ENCODE results near the gene ABCC3.

The ABCC3 gene

GRCh38 chr17:50598487-50598886, 36.2 kb upstream of the ABCC3 start:
- H3K27ac Mint-ChIP-seq = no peak overlapping the region
- H3K36me3 Mint-ChIP-seq (ENCODE audit: low read depth) = no peaks in the 10 kb centered on the region
- H3K4me1 Mint-ChIP-seq (ENCODE audit: low read depth) = no peaks in the 10 kb centered on the region
- no peak overlapping the region for H3K4me3 Mint-ChIP-seq
- no peak for DNase-seq (ENCODE audit: low spot score)
- H3K9me3 Mint-ChIP-seq = no peaks in the 10 kb centered on the region
- no peaks in the 10 kb centered on the region for H3K27me3 Mint-ChIP-seq (ENCODE audit: low read depth)

- Mint-ChIP-seq H3K27ac (no peak overlapping the region), H3K4me3 (no peak overlapping the region), H3K9me3 (no peaks in the 10 kb centered on the region), H3K4me1 (ENCODE audit: low read depth) (no peaks in the 10 kb centered on the region), H3K27me3 (ENCODE audit: low read depth) (no peaks in the 10 kb centered on the region), H3K36me3 (ENCODE audit: low read depth) (no peaks in the 10 kb centered on the region)
- DNase-seq (ENCODE audit: low spot score) = no peak
Measured at GRCh38 chr17:50599606-50600005, 35.1 kb upstream of the ABCC3 start.

- Mint-ChIP-seq H3K4me1 (ENCODE audit: low read depth) (no peaks in the 10 kb centered on the region), H3K27me3 (ENCODE audit: low read depth) (peaks cover 8% of the 10 kb centered on the region), H3K27ac (no peak overlapping the region), H3K4me3 (no peak overlapping the region), H3K9me3 (no peaks in the 10 kb centered on the region), H3K36me3 (ENCODE audit: low read depth) (no peaks in the 10 kb centered on the region)
- DNase-seq (ENCODE audit: low spot score) = no peak
Measured at GRCh38 chr17:50601823-50602375, 32.8 kb upstream of the ABCC3 start.

- Mint-ChIP-seq H3K4me1 (ENCODE audit: low read depth) (no peaks in the 10 kb centered on the region), H3K27me3 (ENCODE audit: low read depth) (peaks cover 8% of the 10 kb centered on the region), H3K4me3 (no peak overlapping the region), H3K9me3 (no peaks in the 10 kb centered on the region), H3K36me3 (ENCODE audit: low read depth) (no peaks in the 10 kb centered on the region), H3K27ac (no peak overlapping the region)
- DNase-seq (ENCODE audit: low spot score) = no peak
Measured at GRCh38 chr17:50602836-50603235, 31.8 kb upstream of the ABCC3 start.

GRCh38 chr17:50603340-50603739, 31.3 kb upstream of the ABCC3 start:
- H3K4me3 Mint-ChIP-seq = no peak overlapping the region
- H3K27ac Mint-ChIP-seq = no peak overlapping the region
- no peak for DNase-seq (ENCODE audit: low spot score)
- H3K27me3 Mint-ChIP-seq (ENCODE audit: low read depth) = peaks cover 8% of the 10 kb centered on the region
- H3K36me3 Mint-ChIP-seq (ENCODE audit: low read depth) = no peaks in the 10 kb centered on the region
- H3K4me1 Mint-ChIP-seq (ENCODE audit: low read depth) = no peaks in the 10 kb centered on the region
- no peaks in the 10 kb centered on the region for H3K9me3 Mint-ChIP-seq

- H3K4me3 Mint-ChIP-seq = no peak overlapping the region
- H3K27ac Mint-ChIP-seq = no peak overlapping the region
- peaks cover 8% of the 10 kb centered on the region for H3K27me3 Mint-ChIP-seq (ENCODE audit: low read depth)
- H3K36me3 Mint-ChIP-seq (ENCODE audit: low read depth) = no peaks in the 10 kb centered on the region
- DNase-seq (ENCODE audit: low spot score) = no peak
- H3K9me3 Mint-ChIP-seq = no peaks in the 10 kb centered on the region
- no peaks in the 10 kb centered on the region for H3K4me1 Mint-ChIP-seq (ENCODE audit: low read depth)
Measured at GRCh38 chr17:50604513-50604912, 30.2 kb upstream of the ABCC3 start.

- Mint-ChIP-seq H3K9me3 (no peaks in the 10 kb centered on the region), H3K4me1 (ENCODE audit: low read depth) (no peaks in the 10 kb centered on the region), H3K4me3 (no peak overlapping the region), H3K36me3 (ENCODE audit: low read depth) (no peaks in the 10 kb centered on the region), H3K27me3 (ENCODE audit: low read depth) (peaks cover 8% of the 10 kb centered on the region), H3K27ac (no peak overlapping the region)
- no peak for DNase-seq (ENCODE audit: low spot score)
Measured at GRCh38 chr17:50605429-50605828, 29.3 kb upstream of the ABCC3 start.

GRCh38 chr17:50607522-50608175, 27.0 kb upstream of the ABCC3 start:
- Mint-ChIP-seq H3K27ac (no peak overlapping the region), H3K36me3 (ENCODE audit: low read depth) (no peaks in the 10 kb centered on the region), H3K9me3 (no peaks in the 10 kb centered on the region), H3K4me1 (ENCODE audit: low read depth) (no peaks in the 10 kb centered on the region), H3K27me3 (ENCODE audit: low read depth) (peaks cover 8% of the 10 kb centered on the region), H3K4me3 (no peak overlapping the region)
- DNase-seq (ENCODE audit: low spot score) = no peak

GRCh38 chr17:50608700-50609379, 25.8 kb upstream of the ABCC3 start:
- no peaks in the 10 kb centered on the region for H3K4me1 Mint-ChIP-seq (ENCODE audit: low read depth)
- peaks cover 8% of the 10 kb centered on the region for H3K27me3 Mint-ChIP-seq (ENCODE audit: low read depth)
- no peak overlapping the region for H3K4me3 Mint-ChIP-seq
- H3K27ac Mint-ChIP-seq = no peak overlapping the region
- H3K36me3 Mint-ChIP-seq (ENCODE audit: low read depth) = no peaks in the 10 kb centered on the region
- no peak for DNase-seq (ENCODE audit: low spot score)
- H3K9me3 Mint-ChIP-seq = no peaks in the 10 kb centered on the region

GRCh38 chr17:50609380-50610074, 25.2 kb upstream of the ABCC3 start:
- H3K27ac Mint-ChIP-seq = no peak overlapping the region
- peaks cover 3% of the 10 kb centered on the region for H3K4me1 Mint-ChIP-seq (ENCODE audit: low read depth)
- H3K36me3 Mint-ChIP-seq (ENCODE audit: low read depth) = no peaks in the 10 kb centered on the region
- H3K27me3 Mint-ChIP-seq (ENCODE audit: low read depth) = peaks cover 11% of the 10 kb centered on the region
- no peak overlapping the region for H3K4me3 Mint-ChIP-seq
- no peak for DNase-seq (ENCODE audit: low spot score)
- no peaks in the 10 kb centered on the region for H3K9me3 Mint-ChIP-seq

- Mint-ChIP-seq H3K4me1 (ENCODE audit: low read depth) (peaks cover 3% of the 10 kb centered on the region), H3K4me3 (no peak overlapping the region), H3K27me3 (ENCODE audit: low read depth) (peaks cover 3% of the 10 kb centered on the region), H3K9me3 (no peaks in the 10 kb centered on the region), H3K27ac (no peak overlapping the region), H3K36me3 (ENCODE audit: low read depth) (no peaks in the 10 kb centered on the region)
- no peak for DNase-seq (ENCODE audit: low spot score)
Measured at GRCh38 chr17:50611634-50612033, 23.0 kb upstream of the ABCC3 start.

GRCh38 chr17:50612281-50612680, 22.4 kb upstream of the ABCC3 start:
- Mint-ChIP-seq H3K36me3 (ENCODE audit: low read depth) (no peaks in the 10 kb centered on the region), H3K9me3 (no peaks in the 10 kb centered on the region)

GRCh38 chr17:50613007-50613992, 21.4 kb upstream of the ABCC3 start:
- no peak overlapping the region for H3K27ac Mint-ChIP-seq
- peaks cover 3% of the 10 kb centered on the region for H3K27me3 Mint-ChIP-seq (ENCODE audit: low read depth)
- H3K4me3 Mint-ChIP-seq = no peak overlapping the region
- DNase-seq (ENCODE audit: low spot score) = no peak
- H3K9me3 Mint-ChIP-seq = no peaks in the 10 kb centered on the region
- peaks cover 3% of the 10 kb centered on the region for H3K4me1 Mint-ChIP-seq (ENCODE audit: low read depth)
- H3K36me3 Mint-ChIP-seq (ENCODE audit: low read depth) = no peaks in the 10 kb centered on the region

More at GRCh38 chr17:50612281-50612680, 22.4 kb upstream of the ABCC3 start:
- no peak overlapping the region for H3K27ac Mint-ChIP-seq
- H3K4me3 Mint-ChIP-seq = no peak overlapping the region
- DNase-seq (ENCODE audit: low spot score) = no peak
- H3K27me3 Mint-ChIP-seq (ENCODE audit: low read depth) = peaks cover 3% of the 10 kb centered on the region
- H3K4me1 Mint-ChIP-seq (ENCODE audit: low read depth) = peaks cover 3% of the 10 kb centered on the region

Data from T-helper 2 cell treated with Interferon-gamma antibody and Interleukin-4, amounts not matched to agents 5 μg/mL and 100 μg/mL, for 36 hours (primary cell).